Testis (tissue), 2 donors: ENCODE data around the gene CENPT.

Source experiments
- POLR2A ChIP-seq: fragments of 450-650 bp; IDR thresholded peaks from one replicate; pipeline ENCODE4 v1.6.1; 2017; ENCODE audit warnings: antibody characterized with exemption, mild to moderate bottlenecking, moderate library complexity
- TF ChIP-seq, protein P1 (sequence below), 3 experiments: fragments of 450-650 bp in 2 of 3; fragments of 200-600 bp in 1 of 3; sonication (generic) in 1 of 3; IDR thresholded peaks; one replicate each; pipeline ENCODE4 v1.5.1; 2016 to 2019; ENCODE audit warnings: antibody characterized with exemption in 3 of 3, mild to moderate bottlenecking in 2 of 3, moderate library complexity in 1 of 3

DNA sequence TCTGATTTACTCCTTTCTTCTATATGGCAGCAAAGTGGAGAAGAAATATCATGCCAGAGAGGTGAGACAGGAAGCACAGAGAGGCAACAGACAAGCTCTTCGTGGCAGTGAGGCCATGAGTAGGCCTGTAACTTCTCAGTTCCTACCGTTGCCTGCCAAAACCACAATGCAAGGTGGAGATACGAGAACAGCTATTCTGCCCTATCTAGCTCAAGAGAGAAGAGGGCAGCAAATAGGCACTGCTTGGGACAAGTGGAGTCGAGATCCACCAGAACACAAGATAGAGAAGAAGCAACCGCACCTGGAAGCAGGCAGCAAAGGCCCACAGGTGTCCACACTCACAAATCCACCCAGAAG lies 66.0 kb downstream of the CENPT start:
- TF ChIP-seq, protein P1, sequence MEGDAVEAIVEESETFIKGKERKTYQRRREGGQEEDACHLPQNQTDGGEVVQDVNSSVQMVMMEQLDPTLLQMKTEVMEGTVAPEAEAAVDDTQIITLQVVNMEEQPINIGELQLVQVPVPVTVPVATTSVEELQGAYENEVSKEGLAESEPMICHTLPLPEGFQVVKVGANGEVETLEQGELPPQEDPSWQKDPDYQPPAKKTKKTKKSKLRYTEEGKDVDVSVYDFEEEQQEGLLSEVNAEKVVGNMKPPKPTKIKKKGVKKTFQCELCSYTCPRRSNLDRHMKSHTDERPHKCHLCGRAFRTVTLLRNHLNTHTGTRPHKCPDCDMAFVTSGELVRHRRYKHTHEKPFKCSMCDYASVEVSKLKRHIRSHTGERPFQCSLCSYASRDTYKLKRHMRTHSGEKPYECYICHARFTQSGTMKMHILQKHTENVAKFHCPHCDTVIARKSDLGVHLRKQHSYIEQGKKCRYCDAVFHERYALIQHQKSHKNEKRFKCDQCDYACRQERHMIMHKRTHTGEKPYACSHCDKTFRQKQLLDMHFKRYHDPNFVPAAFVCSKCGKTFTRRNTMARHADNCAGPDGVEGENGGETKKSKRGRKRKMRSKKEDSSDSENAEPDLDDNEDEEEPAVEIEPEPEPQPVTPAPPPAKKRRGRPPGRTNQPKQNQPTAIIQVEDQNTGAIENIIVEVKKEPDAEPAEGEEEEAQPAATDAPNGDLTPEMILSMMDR (IDR thresholded peaks at IDR 0.05): no peak
- no peak for TF ChIP-seq POLR2A
